Testis (tissue), 2 donors: ENCODE data around the gene CUL1.

Source experiments
- CTCF ChIP-seq, 3 experiments: fragments of 450-650 bp in 2 of 3; fragments of 200-600 bp in 1 of 3; sonication (generic) in 1 of 3; IDR thresholded peaks; one replicate each; pipeline ENCODE4 v1.5.1; 2016 to 2019; ENCODE audit warnings: antibody characterized with exemption in 3 of 3, mild to moderate bottlenecking in 2 of 3, moderate library complexity in 1 of 3
- POLR2A ChIP-seq: fragments of 450-650 bp; IDR thresholded peaks from one replicate; pipeline ENCODE4 v1.6.1; 2017; ENCODE audit warnings: antibody characterized with exemption, mild to moderate bottlenecking, moderate library complexity

GRCh38 chr7:148709014-148709413, 10.3 kb downstream of the CUL1 start:
- TF ChIP-seq CTCF (IDR thresholded peaks at IDR 0.05): no peak
- no peak for TF ChIP-seq POLR2A
